ENCODE measurements around the gene GDPD5. TPM values are rescaled to one million over a fixed set of nuclear protein-coding genes. Genes with fewer than 3 reads are reported as not detected.

GDPD5 gene, protein sequence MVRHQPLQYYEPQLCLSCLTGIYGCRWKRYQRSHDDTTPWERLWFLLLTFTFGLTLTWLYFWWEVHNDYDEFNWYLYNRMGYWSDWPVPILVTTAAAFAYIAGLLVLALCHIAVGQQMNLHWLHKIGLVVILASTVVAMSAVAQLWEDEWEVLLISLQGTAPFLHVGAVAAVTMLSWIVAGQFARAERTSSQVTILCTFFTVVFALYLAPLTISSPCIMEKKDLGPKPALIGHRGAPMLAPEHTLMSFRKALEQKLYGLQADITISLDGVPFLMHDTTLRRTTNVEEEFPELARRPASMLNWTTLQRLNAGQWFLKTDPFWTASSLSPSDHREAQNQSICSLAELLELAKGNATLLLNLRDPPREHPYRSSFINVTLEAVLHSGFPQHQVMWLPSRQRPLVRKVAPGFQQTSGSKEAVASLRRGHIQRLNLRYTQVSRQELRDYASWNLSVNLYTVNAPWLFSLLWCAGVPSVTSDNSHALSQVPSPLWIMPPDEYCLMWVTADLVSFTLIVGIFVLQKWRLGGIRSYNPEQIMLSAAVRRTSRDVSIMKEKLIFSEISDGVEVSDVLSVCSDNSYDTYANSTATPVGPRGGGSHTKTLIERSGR
- 13.7 and 17.5 TPM in 2 replicates for total RNA-seq

DNA sequence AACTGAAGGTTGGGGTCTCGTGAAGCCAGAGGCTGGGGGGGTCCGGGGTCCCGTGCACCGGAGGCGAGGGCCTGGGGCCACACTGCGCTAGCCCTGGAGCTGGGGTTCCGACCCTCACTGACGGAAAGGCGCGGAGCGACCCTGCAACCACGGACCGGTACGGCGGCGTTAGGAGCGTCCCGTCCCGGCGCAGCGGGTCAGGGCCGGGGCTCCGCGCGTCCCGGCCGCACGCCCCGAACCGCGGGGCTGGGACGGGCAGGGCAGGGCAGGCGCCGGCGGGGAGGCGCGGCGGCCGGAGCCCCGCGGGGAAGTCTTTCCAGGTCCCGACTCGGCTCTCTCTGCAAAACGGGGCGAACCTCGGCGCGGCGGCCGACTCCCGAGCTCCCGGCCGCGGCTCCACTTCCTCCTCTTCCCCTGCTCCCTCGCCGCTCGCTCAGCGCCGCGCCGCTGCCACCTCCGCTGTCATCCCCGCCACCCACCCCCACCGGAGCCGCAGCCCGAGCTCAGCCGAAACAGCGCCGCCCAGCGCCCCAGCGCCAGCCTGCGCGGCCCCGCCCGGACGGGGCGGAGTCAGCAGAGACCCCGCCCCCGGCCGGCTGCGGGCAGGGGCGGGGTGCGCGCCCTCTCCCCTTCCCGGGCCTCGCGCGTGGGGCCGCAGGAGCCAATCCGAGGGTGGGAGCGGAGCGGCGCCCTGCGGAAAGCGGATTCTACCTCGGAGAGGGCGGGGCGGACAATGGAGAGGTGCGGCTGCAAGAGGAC is at the start of gene GDPD5:
Gene GDPD5, minus strand, starts transcription at position 509 of the 759 bp plus-strand sequence. CDS start 48,206 bp downstream, outside the sequence.

GRCh38 chr11:75562048-75562835 is 36.5 kb upstream of the GDPD5 start, which contains the start of gene SERPINH1:
Gene SERPINH1, plus strand, starts transcription at chr11:75562253. Its CDS starts 4,097 bp downstream, at chr11:75566350.

GRCh38 chr11:75432911-75433321 is 92.8 kb downstream of the GDPD5 start, which contains the start of gene KLHL35:
Gene KLHL35, minus strand, starts transcription at chr11:75433203. Its CDS starts 2,574 bp downstream, at chr11:75430629.

GRCh38 chr11:75399344-75400145 is 126.2 kb downstream of the GDPD5 start, which contains the start of gene RPS3:
Gene RPS3, plus strand, starts transcription at chr11:75399518. Its CDS starts 30 bp downstream, at chr11:75399548.

Other genes with a start within 250 kb of the GDPD5 start
- gene ARRB1, start 174.3 kb downstream of the GDPD5 start, total RNA-seq = 58.7 and 63.8 TPM in 2 replicates
- 1,668 and 1,957 TPM in 2 replicates for gene RPS3, start 126.4 kb downstream of the GDPD5 start, total RNA-seq
- 0.27 and 1.2 TPM in 2 replicates for gene KLHL35, start 92.7 kb downstream of the GDPD5 start, total RNA-seq
- 687 and 873 TPM in 2 replicates for gene SERPINH1, start 36.3 kb upstream of the GDPD5 start, total RNA-seq
- gene MAP6, start 143.1 kb upstream of the GDPD5 start, total RNA-seq = 0.30 and 0.87 TPM in 2 replicates
- gene MOGAT2, start 191.9 kb upstream of the GDPD5 start, total RNA-seq = not detected in 2 replicates
- gene DGAT2, start 242.8 kb upstream of the GDPD5 start, total RNA-seq = 0.44 and 2.5 TPM in 2 replicates